IMR-90 (cell line): ENCODE data around the gene TRMT10C. TPM values are rescaled to one million over a fixed set of nuclear protein-coding genes. Genes with fewer than 3 reads are reported as not detected.

Experiments
- ATAC-seq: fragments of 200-7000 bp; cut with Tn5 transposase; 2 replicates; pipeline ENCODE4 v1.9.1; 2020; ENCODE audit warnings: low read depth, mild to moderate bottlenecking, moderate library complexity
- BruUV-seq: library from RNA; stranded (reverse); fragments of 400-500 nt; replicated peaks from 2 replicates; lab custom pipeline; 2021; lab: Mats Ljungman, UMichigan
- CTCF ChIA-PET: fragments of 300-600 bp; formaldehyde crosslinking; extraction: SDS; loops from one replicate; lab custom pipeline; 2021; ENCODE audit warnings: antibody characterized with exemption; lab: Yijun Ruan, JAX
- POLR2A ChIA-PET: fragments of 300-600 bp; sonication (Branson Sonifier 250); formaldehyde crosslinking; loops from one replicate; lab custom pipeline; 2022; ENCODE audit warnings: antibody characterized with exemption; ENCODE audit not compliant: unreplicated experiment; lab: Charles Lee
- DNase-seq: peaks from one replicate; pipeline ENCODE4 v3.0.0; 2013
- H2AFZ ChIP-seq: replicated peaks from 2 replicates; pipeline ENCODE3; 2013; ENCODE audit warnings: low read length, mild to moderate bottlenecking; ENCODE audit not compliant: poor library complexity
- H2AK5ac ChIP-seq: 2 replicates; pipeline ENCODE4 v1.6.1; 2013; ENCODE audit warnings: low read depth, low read length, inconsistent platforms
- H2AK9ac ChIP-seq: replicated peaks from 2 replicates; pipeline ENCODE3; 2013; ENCODE audit warnings: mild to moderate bottlenecking, low read depth, low read length, moderate library complexity; ENCODE audit not compliant: poor library complexity
- H2BK120ac ChIP-seq: 2 replicates; pipeline ENCODE4 v1.6.1; 2013; ENCODE audit warnings: low read depth, low read length, inconsistent platforms
- H2BK15ac ChIP-seq: 3 replicates; pipeline ENCODE4 v1.6.1; 2013; ENCODE audit warnings: low read depth, low read length, inconsistent platforms
- H2BK20ac ChIP-seq: 2 replicates; pipeline ENCODE4 v1.6.1; 2013; ENCODE audit warnings: low read depth, mild to moderate bottlenecking, inconsistent platforms, low read length, moderate library complexity
- H2BK5ac ChIP-seq: 2 replicates; pipeline ENCODE4 v1.6.1; 2013; ENCODE audit warnings: mild to moderate bottlenecking, low read depth, low read length, inconsistent platforms; ENCODE audit not compliant: poor library complexity, severe bottlenecking
- H3K14ac ChIP-seq: replicated peaks from 2 replicates; pipeline ENCODE4 v1.6.1; 2013; ENCODE audit warnings: low read depth, low read length, inconsistent platforms
- H3K18ac ChIP-seq: 2 replicates; pipeline ENCODE4 v1.6.1; 2013; ENCODE audit warnings: low read depth, low read length, control low read depth
- H3K23ac ChIP-seq: 2 replicates; pipeline ENCODE4 v1.6.1; 2013; ENCODE audit warnings: low read depth, low read length, inconsistent platforms
- H3K27ac ChIP-seq: 2 replicates; pipeline ENCODE4 v1.5.1; 2013; ENCODE audit warnings: mild to moderate bottlenecking, control low read depth, low read length; ENCODE audit not compliant: insufficient read depth
- H3K27me3 ChIP-seq: 2 replicates; pipeline ENCODE4 v1.6.1; 2013; ENCODE audit warnings: low read length; ENCODE audit not compliant: control insufficient read depth, insufficient read depth
- H3K36me3 ChIP-seq: 2 replicates; pipeline ENCODE4 v1.6.1; 2013; ENCODE audit warnings: low read length, mixed read lengths; ENCODE audit not compliant: control insufficient read depth, insufficient read depth
- H3K4ac ChIP-seq: 2 replicates; pipeline ENCODE4 v1.6.1; 2013; ENCODE audit warnings: low read depth, low read length, inconsistent platforms
- H3K4me1 ChIP-seq: 2 replicates; pipeline ENCODE4 v1.6.1; 2013; ENCODE audit warnings: low read length, mixed read lengths; ENCODE audit not compliant: control insufficient read depth, insufficient read depth
- H3K4me2 ChIP-seq: 2 replicates; pipeline ENCODE4 v1.6.1; 2013; ENCODE audit warnings: low read depth, mild to moderate bottlenecking, control low read depth, low read length, moderate library complexity
- H3K4me3 ChIP-seq: 2 replicates; pipeline ENCODE4 v1.5.1; 2013; ENCODE audit warnings: low read depth, mild to moderate bottlenecking, control low read depth, low read length, moderate library complexity; ENCODE audit not compliant: insufficient read depth
- H3K56ac ChIP-seq: 2 replicates; pipeline ENCODE4 v1.6.1; 2013; ENCODE audit warnings: low read length, inconsistent platforms; ENCODE audit not compliant: insufficient read depth; ENCODE audit errors: extremely low read depth
- H3K79me1 ChIP-seq, 2 experiments: 2 replicates each; pipeline ENCODE4 v1.6.1; 2013; ENCODE audit warnings: low read length in 2 of 2, inconsistent platforms in 1 of 2, low read depth in 1 of 2
- H3K9ac ChIP-seq: 2 replicates; pipeline ENCODE4 v1.6.1; 2013; ENCODE audit warnings: low read depth, low read length, control low read depth
- H3K9me1 ChIP-seq: 2 replicates; pipeline ENCODE4 v1.6.1; 2013; ENCODE audit warnings: low read length, inconsistent platforms; ENCODE audit not compliant: insufficient read depth
- H3K9me3 ChIP-seq: 2 replicates; pipeline ENCODE4 v1.6.1; 2013; ENCODE audit warnings: low read length; ENCODE audit not compliant: control insufficient read depth, insufficient read depth
- H4K20me1 ChIP-seq: 2 replicates; pipeline ENCODE4 v1.6.1; 2013; ENCODE audit warnings: low read length, inconsistent platforms; ENCODE audit not compliant: insufficient read depth
- H4K5ac ChIP-seq: 2 replicates; pipeline ENCODE4 v1.6.1; 2013; ENCODE audit warnings: mild to moderate bottlenecking, low read depth, low read length, control low read depth
- H4K8ac ChIP-seq, 2 experiments: 2 replicates each; pipeline ENCODE4 v1.6.1; 2013; ENCODE audit warnings: low read depth in 2 of 2, low read length in 2 of 2, control low read depth in 1 of 2, inconsistent platforms in 1 of 2
- H4K91ac ChIP-seq: 2 replicates; pipeline ENCODE4 v1.6.1; 2013; ENCODE audit warnings: low read depth, low read length, inconsistent platforms; ENCODE audit not compliant: insufficient read depth
- BHLHE40 ChIP-seq: fragments of 150-350 bp; IDR thresholded peaks from 2 replicates; pipeline ENCODE4 v1.6.1; 2016; ENCODE audit warnings: mild to moderate bottlenecking, low read depth, low read length
- CEBPB ChIP-seq: IDR thresholded peaks from 2 replicates; pipeline ENCODE4 v1.6.1; 2012; ENCODE audit warnings: low read depth, low read length, improper control_type of control experiment
- CHD1 ChIP-seq: IDR thresholded peaks from 2 replicates; pipeline ENCODE4 v1.6.1; 2012; ENCODE audit warnings: low read depth, low read length, improper control_type of control experiment
- ELK1 ChIP-seq: fragments of 150-350 bp; IDR thresholded peaks from 2 replicates; pipeline ENCODE4 v1.6.1; 2016; ENCODE audit warnings: low read depth, mild to moderate bottlenecking, low read length, moderate library complexity, borderline replicate concordance
- FOS ChIP-seq: fragments of 150-350 bp; IDR thresholded peaks from 2 replicates; pipeline ENCODE4 v1.6.1; 2016; ENCODE audit warnings: low read depth, low read length
- MAFK ChIP-seq: IDR thresholded peaks from 2 replicates; pipeline ENCODE4 v1.6.1; 2012; ENCODE audit warnings: low read depth, low read length, improper control_type of control experiment
- MAZ ChIP-seq: IDR thresholded peaks from 2 replicates; pipeline ENCODE4 v1.6.1; 2012; ENCODE audit warnings: low read depth, mild to moderate bottlenecking, low read length, improper control_type of control experiment, moderate library complexity, borderline replicate concordance
- MXI1 ChIP-seq: IDR thresholded peaks from 2 replicates; pipeline ENCODE4 v1.6.1; 2012; ENCODE audit warnings: low read depth, mild to moderate bottlenecking, low read length, moderate library complexity, borderline replicate concordance
- NFE2L2 ChIP-seq: fragments of 150-350 bp; IDR thresholded peaks from 2 replicates; pipeline ENCODE4 v1.6.1; 2016; ENCODE audit warnings: low read depth, mild to moderate bottlenecking, low read length
- POLR2A ChIP-seq: IDR thresholded peaks from 2 replicates; pipeline ENCODE4 v1.6.1; 2012; ENCODE audit warnings: mild to moderate bottlenecking, low read depth, low read length
- RAD21 ChIP-seq: IDR thresholded peaks from 2 replicates; pipeline ENCODE4 v1.6.1; 2012; ENCODE audit warnings: low read length, improper control_type of control experiment
- RCOR1 ChIP-seq: IDR thresholded peaks from 2 replicates; pipeline ENCODE4 v1.6.1; 2012; ENCODE audit warnings: mild to moderate bottlenecking, low read length, improper control_type of control experiment; ENCODE audit not compliant: insufficient replicate concordance
- RFX5 ChIP-seq: IDR thresholded peaks from 2 replicates; pipeline ENCODE4 v1.8.0; 2012; ENCODE audit warnings: low read depth, mild to moderate bottlenecking, low read length, moderate library complexity
- SMC3 ChIP-seq: fragments of 150-350 bp; IDR thresholded peaks from 2 replicates; pipeline ENCODE4 v1.6.1; 2016; ENCODE audit warnings: low read depth, mild to moderate bottlenecking, antibody characterized with exemption, low read length, moderate library complexity
- WGBS, 2 experiments: methylation state at CpG; one replicate each; pipeline versions ENCODE4 v1.1.5 to v1.1.7; 2013; ENCODE audit warnings: missing lambda C conversion rate in 2 of 2; ENCODE audit not compliant: insufficient read length in 1 of 2; ENCODE audit errors: extremely low coverage in 2 of 2; 5-methylcytosine and 5-hydroxymethylcytosine counted together
- dilution Hi-C: fragments of 300-500 bp; cut with HindIII; formaldehyde crosslinking; loops from one replicate; pipeline ENCODE4 v1.14.3; 2018; ENCODE audit warnings: low sequenced_read_pairs; ENCODE audit not compliant: unreplicated experiment
- in situ Hi-C: fragments of 300-500 bp; cut with MboI; formaldehyde crosslinking; loops from 3 replicates; pipeline ENCODE4 v1.14.3; 2019; ENCODE audit warnings: low sequenced_read_pairs, inconsistent platforms, mixed read lengths
- intact Hi-C: fragments of 100-400 bp; cut with micrococcal nuclease; formaldehyde crosslinking; loops from 2 replicates; pipeline ENCODE4 v1.10.0; 2022
- polyA plus RNA-seq, 3 experiments: library from polyadenylated mRNA; depleted of rRNA; stranded (reverse); fragments of >200 nt; gene quantifications; 2 replicates each; pipeline ENCODE4 v1.2.3, GENCODE V29; 2012; ENCODE audit warnings: low replicate concordance in 1 of 3
- total RNA-seq: library from RNA; depleted of rRNA; stranded (reverse); fragments of >200 nt; gene quantifications from 2 replicates; pipeline ENCODE4 v1.2.3, GENCODE V29; 2012
- TF ChIP-seq, protein P1 (sequence below): conservative IDR thresholded peaks from 2 replicates; pipeline ENCODE4 v1.5.1; 2012; ENCODE audit warnings: mild to moderate bottlenecking, low read depth, low read length, improper control_type of control experiment
- TF ChIP-seq, protein P2 (sequence below): fragments of 150-350 bp; IDR thresholded peaks from 2 replicates; pipeline ENCODE4 v1.6.1; 2017; ENCODE audit warnings: mild to moderate bottlenecking, antibody characterized with exemption, low read length, low read depth

TRMT10C gene
- total and polyA plus RNA-seq, 2 of the 4 experiments (the other 2 are of a cell fraction), result 13.6 to 17.0 TPM

- Histone ChIP-seq H3K4me3 (no peak overlapping the region), H4K20me1 (no peaks in the 10 kb centered on the region), H3K4ac (no peak overlapping the region), H2BK5ac (no peak overlapping the region), H3K4me2 (no peak overlapping the region), H4K5ac (no peak overlapping the region), H3K27me3 (peaks cover 2% of the 10 kb centered on the region; the same call in 1 of the 2 replicates), H2AFZ (no peak overlapping the region), H2BK15ac (no peak overlapping the region), H3K9me3 (no peaks in the 10 kb centered on the region), H3K14ac (no peak overlapping the region), H2BK120ac (no peak overlapping the region), H2BK20ac (no peak overlapping the region), H3K79me1 (no peaks in the 10 kb centered on the region), H4K91ac (no peak overlapping the region), H3K27ac (no peak overlapping the region), H3K9me1 (no peaks in the 10 kb centered on the region), H3K9ac (no peak overlapping the region), H2AK9ac (no peak overlapping the region), H3K23ac (no peak overlapping the region), H3K4me1 (no peaks in the 10 kb centered on the region), H4K8ac (no peak overlapping the region), H3K56ac (no peak overlapping the region), H3K36me3 (no peaks in the 10 kb centered on the region), H2AK5ac (no peak overlapping the region), H3K18ac (no peak overlapping the region)
- DNase-seq, result no peak
- intact Hi-C loops, result no loop called here
- in situ Hi-C loops, result no loop called here
- dilution Hi-C loops, result no loop called here
- ChIA-PET CTCF (no interaction called here), POLR2A (no interaction called here)
- no peak for ATAC-seq
- no TSS peak for BruUV-seq
- no CpG with 5 or more reads among the region's 1 CpG for WGBS, 2 experiments
- no peak for TF ChIP-seq CHD1
- TF ChIP-seq, protein P1, sequence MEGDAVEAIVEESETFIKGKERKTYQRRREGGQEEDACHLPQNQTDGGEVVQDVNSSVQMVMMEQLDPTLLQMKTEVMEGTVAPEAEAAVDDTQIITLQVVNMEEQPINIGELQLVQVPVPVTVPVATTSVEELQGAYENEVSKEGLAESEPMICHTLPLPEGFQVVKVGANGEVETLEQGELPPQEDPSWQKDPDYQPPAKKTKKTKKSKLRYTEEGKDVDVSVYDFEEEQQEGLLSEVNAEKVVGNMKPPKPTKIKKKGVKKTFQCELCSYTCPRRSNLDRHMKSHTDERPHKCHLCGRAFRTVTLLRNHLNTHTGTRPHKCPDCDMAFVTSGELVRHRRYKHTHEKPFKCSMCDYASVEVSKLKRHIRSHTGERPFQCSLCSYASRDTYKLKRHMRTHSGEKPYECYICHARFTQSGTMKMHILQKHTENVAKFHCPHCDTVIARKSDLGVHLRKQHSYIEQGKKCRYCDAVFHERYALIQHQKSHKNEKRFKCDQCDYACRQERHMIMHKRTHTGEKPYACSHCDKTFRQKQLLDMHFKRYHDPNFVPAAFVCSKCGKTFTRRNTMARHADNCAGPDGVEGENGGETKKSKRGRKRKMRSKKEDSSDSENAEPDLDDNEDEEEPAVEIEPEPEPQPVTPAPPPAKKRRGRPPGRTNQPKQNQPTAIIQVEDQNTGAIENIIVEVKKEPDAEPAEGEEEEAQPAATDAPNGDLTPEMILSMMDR, result no peak
- TF ChIP-seq BHLHE40, result no peak
- TF ChIP-seq ELK1, result no peak
- no peak for TF ChIP-seq FOS
- TF ChIP-seq RFX5, result no peak
- TF ChIP-seq NFE2L2, result no peak
- no peak for TF ChIP-seq MAFK
- TF ChIP-seq RCOR1, result no peak
- no peak for TF ChIP-seq SMC3
- no peak for TF ChIP-seq RAD21
- no peak for TF ChIP-seq CEBPB
- no peak for TF ChIP-seq POLR2A
- TF ChIP-seq, protein P2, sequence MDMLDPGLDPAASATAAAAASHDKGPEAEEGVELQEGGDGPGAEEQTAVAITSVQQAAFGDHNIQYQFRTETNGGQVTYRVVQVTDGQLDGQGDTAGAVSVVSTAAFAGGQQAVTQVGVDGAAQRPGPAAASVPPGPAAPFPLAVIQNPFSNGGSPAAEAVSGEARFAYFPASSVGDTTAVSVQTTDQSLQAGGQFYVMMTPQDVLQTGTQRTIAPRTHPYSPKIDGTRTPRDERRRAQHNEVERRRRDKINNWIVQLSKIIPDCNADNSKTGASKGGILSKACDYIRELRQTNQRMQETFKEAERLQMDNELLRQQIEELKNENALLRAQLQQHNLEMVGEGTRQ, result no peak
- no peak for TF ChIP-seq MAZ
- no peak for TF ChIP-seq MXI1
Observed at GRCh38 chr3:101549473-101549872, 12.2 kb upstream of the TRMT10C start.
